CD4-positive, alpha-beta T cell (primary cell): ENCODE measurements around the gene ATAD2B. TPM values are rescaled to one million over a fixed set of nuclear protein-coding genes. Genes with fewer than 3 reads are reported as not detected.

Experiments used
- ATAC-seq: fragments of 200-7000 bp; cut with Tn5 transposase; one replicate; pipeline ENCODE4 v1.10.0; 2022; ENCODE audit warnings: mild to moderate bottlenecking; ENCODE audit not compliant: poor library complexity
- CTCF ChIA-PET: fragments of 350-600 bp; sonication (Branson Sonifier 250); formaldehyde crosslinking; loops from one replicate; lab custom pipeline; 2021; ENCODE audit warnings: antibody characterized with exemption, inconsistent platforms; lab: Charles Lee
- POLR2A ChIA-PET: fragments of 350-600 bp; sonication (Branson Sonifier 250); formaldehyde crosslinking; loops from one replicate; lab custom pipeline; 2021; ENCODE audit warnings: antibody characterized with exemption, inconsistent platforms; lab: Charles Lee
- DNase-seq, 14 experiments: peaks; one replicate each; pipeline ENCODE4 v3.0.0-alpha.2; 2013 to 2020; ENCODE audit warnings: mixed read lengths in 2 of 14
- H3K27ac ChIP-seq, 2 donors: one replicate each; pipeline versions ENCODE4 v1.5.1 to v1.7.0; 2013; ENCODE audit warnings: low read length in 2 of 2, low read depth in 1 of 2, mild to moderate bottlenecking in 1 of 2
- H3K27me3 ChIP-seq, 2 experiments: 1 replicate in 1 of 2; 2 replicates in 1 of 2; pipeline versions ENCODE4 v1.6.1 to v1.7.0; 2013; ENCODE audit warnings: low read length in 2 of 2, control low read depth in 1 of 2, mild to moderate bottlenecking in 1 of 2, moderate library complexity in 1 of 2; ENCODE audit not compliant: insufficient read depth in 2 of 2, control insufficient read depth in 1 of 2
- H3K36me3 ChIP-seq: one replicate; pipeline ENCODE4 v1.6.1; 2013; ENCODE audit warnings: low read length, control low read depth; ENCODE audit not compliant: insufficient read depth
- H3K4me1 ChIP-seq: one replicate; pipeline ENCODE4 v1.6.1; 2013; ENCODE audit warnings: low read length, control low read depth; ENCODE audit not compliant: insufficient read depth
- H3K4me3 ChIP-seq: one replicate; pipeline ENCODE4 v1.5.1; 2013; ENCODE audit warnings: mild to moderate bottlenecking, low read length, moderate library complexity
- H3K9me3 ChIP-seq, 2 experiments: 1 replicate in 1 of 2; 2 replicates in 1 of 2; pipeline versions ENCODE4 v1.6.1 to v1.7.0; 2013; ENCODE audit warnings: low read length in 2 of 2, mild to moderate bottlenecking in 2 of 2, control low read depth in 1 of 2, moderate library complexity in 1 of 2; ENCODE audit not compliant: control insufficient read depth in 1 of 2, insufficient read depth in 1 of 2
- H3K27ac Mint-ChIP-seq: one replicate; pipeline ENCODE4 v1.8.0; 2020; ENCODE audit warnings: mixed read lengths
- H3K27me3 Mint-ChIP-seq: one replicate; pipeline ENCODE4 v1.8.0; 2021; ENCODE audit warnings: mixed read lengths
- H3K36me3 Mint-ChIP-seq: one replicate; pipeline ENCODE4 v1.8.0; 2021; ENCODE audit warnings: low read depth, mixed read lengths
- H3K4me1 Mint-ChIP-seq: one replicate; pipeline ENCODE4 v1.8.0; 2021; ENCODE audit warnings: low read depth, mixed read lengths
- H3K4me3 Mint-ChIP-seq: one replicate; pipeline ENCODE4 v1.8.0; 2020; ENCODE audit warnings: mild to moderate bottlenecking, mixed read lengths
- H3K9me3 Mint-ChIP-seq: one replicate; pipeline ENCODE4 v1.8.0; 2020; ENCODE audit warnings: mixed read lengths
- intact Hi-C, 2 experiments: fragments of 100-400 bp; cut with DNase I in 1 of 2; cut with micrococcal nuclease in 1 of 2; formaldehyde crosslinking; loops; one replicate each; pipeline versions ENCODE4 v1.15.1 to v1.9.0; 2023 to 2025; cut with DNase I, micrococcal nuclease
- total RNA-seq, 174 experiments: library from RNA in 2 of 174; stranded (reverse) in 2 of 174; gene quantifications; one replicate each; pipeline ENCODE4 v1.2.3 and lab custom pipeline; 2021 to 2026
- TF ChIP-seq, protein P1 (sequence below): fragments of 200-600 bp; IDR thresholded peaks from one replicate; pipeline ENCODE4 v1.8.0; 2022; ENCODE audit warnings: antibody characterized with exemption, mild to moderate bottlenecking

Gene ATAD2B
- total RNA-seq, 2 experiments from 2014 or later: 30.7 to 35.4 TPM

DNA sequence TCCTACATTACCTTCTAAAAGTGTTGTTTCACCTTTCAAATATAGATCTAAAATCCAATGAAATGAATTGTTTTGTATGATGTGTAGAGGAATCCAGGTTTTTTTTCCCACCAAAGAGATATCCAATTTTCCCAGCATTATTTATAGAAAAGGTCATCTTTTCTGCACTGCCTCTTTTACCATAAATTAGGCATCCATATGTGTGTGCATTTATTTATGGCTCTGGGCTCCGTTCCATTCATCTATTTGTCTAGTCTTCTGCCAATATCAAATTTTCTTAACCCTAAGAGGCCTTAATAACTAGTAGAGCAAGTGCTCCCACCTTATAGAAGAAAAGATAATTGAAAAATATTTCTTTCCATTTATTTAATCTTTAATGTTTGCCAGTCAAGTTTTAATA lies 88.3 kb downstream of the ATAD2B start:
- no peaks in the 10 kb centered on the region for H3K9me3 Mint-ChIP-seq
- ATAC-seq (no peak), DNase-seq (no peak)
- TF ChIP-seq, protein P1, sequence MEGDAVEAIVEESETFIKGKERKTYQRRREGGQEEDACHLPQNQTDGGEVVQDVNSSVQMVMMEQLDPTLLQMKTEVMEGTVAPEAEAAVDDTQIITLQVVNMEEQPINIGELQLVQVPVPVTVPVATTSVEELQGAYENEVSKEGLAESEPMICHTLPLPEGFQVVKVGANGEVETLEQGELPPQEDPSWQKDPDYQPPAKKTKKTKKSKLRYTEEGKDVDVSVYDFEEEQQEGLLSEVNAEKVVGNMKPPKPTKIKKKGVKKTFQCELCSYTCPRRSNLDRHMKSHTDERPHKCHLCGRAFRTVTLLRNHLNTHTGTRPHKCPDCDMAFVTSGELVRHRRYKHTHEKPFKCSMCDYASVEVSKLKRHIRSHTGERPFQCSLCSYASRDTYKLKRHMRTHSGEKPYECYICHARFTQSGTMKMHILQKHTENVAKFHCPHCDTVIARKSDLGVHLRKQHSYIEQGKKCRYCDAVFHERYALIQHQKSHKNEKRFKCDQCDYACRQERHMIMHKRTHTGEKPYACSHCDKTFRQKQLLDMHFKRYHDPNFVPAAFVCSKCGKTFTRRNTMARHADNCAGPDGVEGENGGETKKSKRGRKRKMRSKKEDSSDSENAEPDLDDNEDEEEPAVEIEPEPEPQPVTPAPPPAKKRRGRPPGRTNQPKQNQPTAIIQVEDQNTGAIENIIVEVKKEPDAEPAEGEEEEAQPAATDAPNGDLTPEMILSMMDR: no peak
- Histone ChIP-seq H3K9me3 (peaks cover 0 to 7% of the 10 kb centered on the region in 2 experiments), H3K27ac (no peak overlapping the region), H3K27me3 (no peaks in the 10 kb centered on the region), H3K36me3 (peaks cover 7% of the 10 kb centered on the region), H3K4me1 (no peaks in the 10 kb centered on the region), H3K4me3 (no peak overlapping the region)
- H3K27ac Mint-ChIP-seq: no peak overlapping the region
- intact Hi-C loops: no loop called here
- H3K27me3 Mint-ChIP-seq: no peaks in the 10 kb centered on the region
- ChIA-PET POLR2A (no interaction called here), CTCF (no interaction called here)
- no peak overlapping the region for H3K4me3 Mint-ChIP-seq
- H3K4me1 Mint-ChIP-seq: no peaks in the 10 kb centered on the region
- H3K36me3 Mint-ChIP-seq: peaks cover 77% of the 10 kb centered on the region

DNA sequence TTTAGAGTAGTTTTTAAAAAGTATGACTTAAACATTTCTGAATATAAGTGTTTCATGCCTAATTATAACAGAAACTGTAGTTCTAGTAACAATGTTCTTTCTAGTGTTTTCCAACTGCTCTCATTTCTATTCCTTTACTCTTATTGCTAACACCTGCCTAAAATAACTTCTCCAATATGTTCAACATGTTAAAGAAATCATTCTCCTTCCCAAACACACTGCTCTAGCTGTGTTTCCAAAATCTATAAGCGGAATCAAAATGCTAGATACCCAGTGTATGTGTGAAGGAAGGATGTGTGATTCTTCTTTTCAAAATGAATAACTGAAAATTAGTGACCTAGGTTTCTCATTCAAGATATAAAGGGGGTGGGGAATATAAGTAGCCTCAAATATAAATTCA lies 89.1 kb downstream of the ATAD2B start:
- intact Hi-C loops: no loop called here
- H3K27me3 Mint-ChIP-seq: no peaks in the 10 kb centered on the region
- no peak for ATAC-seq
- peaks cover 73% of the 10 kb centered on the region for H3K36me3 Mint-ChIP-seq
- POLR2A ChIA-PET: no interaction called here
- no peaks in the 10 kb centered on the region for H3K4me1 Mint-ChIP-seq
- Histone ChIP-seq H3K27ac (no peak overlapping the region), H3K9me3 (peaks cover 0 to 7% of the 10 kb centered on the region in 2 experiments), H3K4me1 (no peaks in the 10 kb centered on the region), H3K27me3 (no peaks in the 10 kb centered on the region), H3K36me3 (peaks cover 7% of the 10 kb centered on the region), H3K4me3 (no peak overlapping the region)
- H3K9me3 Mint-ChIP-seq: no peaks in the 10 kb centered on the region
- no peak for DNase-seq
- CTCF ChIA-PET: no interaction called here
- H3K27ac Mint-ChIP-seq: no peak overlapping the region
- no peak overlapping the region for H3K4me3 Mint-ChIP-seq
- TF ChIP-seq, protein P1: no peak

DNA sequence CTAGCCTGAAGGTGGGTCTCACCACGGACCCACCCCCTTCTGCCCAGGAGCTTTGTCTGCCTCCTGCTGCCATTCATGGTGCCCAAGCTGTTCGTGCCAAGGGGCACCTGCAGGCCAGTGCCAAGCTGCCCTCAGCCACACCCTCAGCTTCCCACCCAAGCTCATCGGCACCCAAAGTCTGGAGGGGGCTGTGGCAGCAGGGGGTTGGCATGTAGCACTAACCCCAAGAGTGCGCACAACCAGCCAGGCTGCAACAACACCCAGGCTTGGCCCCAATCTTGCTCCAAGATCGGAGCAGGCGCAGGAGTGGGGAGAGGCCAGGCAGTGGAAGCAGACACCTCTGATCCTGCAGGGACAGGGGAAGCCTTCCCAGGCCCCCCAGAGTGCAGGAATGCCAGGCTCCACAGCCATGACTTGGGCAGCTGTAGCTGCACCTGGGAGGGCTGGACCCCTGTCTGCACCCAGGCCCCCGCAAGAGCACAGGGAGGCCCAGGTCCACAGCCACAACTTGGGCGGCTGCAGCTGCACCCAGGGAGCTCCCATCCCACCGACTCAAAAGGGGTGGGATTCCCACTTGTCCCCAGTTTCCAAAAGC lies 89.9 kb downstream of the ATAD2B start:
- no peak overlapping the region for H3K27ac ChIP-seq

More for the DNA sequence above, 89.9 kb downstream of the ATAD2B start:
- Histone ChIP-seq H3K4me3 (no peak overlapping the region), H3K9me3 (peaks cover 0 to 7% of the 10 kb centered on the region in 2 experiments), H3K4me1 (no peaks in the 10 kb centered on the region), H3K36me3 (peaks cover 7% of the 10 kb centered on the region), H3K27me3 (no peaks in the 10 kb centered on the region)
- TF ChIP-seq, protein P1: no peak
- ATAC-seq (no peak), DNase-seq (peak in 1 of 14 experiments; percentile 6)
- H3K36me3 Mint-ChIP-seq: peaks cover 67% of the 10 kb centered on the region
- intact Hi-C loops: no loop called here
- no peaks in the 10 kb centered on the region for H3K4me1 Mint-ChIP-seq
- no peaks in the 10 kb centered on the region for H3K9me3 Mint-ChIP-seq
- H3K4me3 Mint-ChIP-seq: no peak overlapping the region
- no peak overlapping the region for H3K27ac Mint-ChIP-seq
- CTCF ChIA-PET: interaction anchor here (0.9 kb wide), 1 partner anchor 12 kb away, joined by 3 read pairs; no protein-coding TSS in a partner anchor
- POLR2A ChIA-PET: no interaction called here
- H3K27me3 Mint-ChIP-seq: no peaks in the 10 kb centered on the region
